Panc1 (cell line): ENCODE data around the gene GGTA1.

ENCODE experiments used
- POLR2AphosphoS5 ChIP-seq: IDR thresholded peaks from 2 replicates; pipeline ENCODE4 v1.6.1; 2012; ENCODE audit warnings: mild to moderate bottlenecking, low read depth, low read length, moderate library complexity
- SIN3A ChIP-seq: IDR thresholded peaks from 2 replicates; pipeline ENCODE4 v1.6.1; 2012; ENCODE audit warnings: low read depth, mild to moderate bottlenecking, low read length, moderate library complexity, borderline replicate concordance; ENCODE audit not compliant: insufficient read depth
- TCF7L2 ChIP-seq: IDR thresholded peaks from 2 replicates; pipeline ENCODE4 v1.6.1; 2011; ENCODE audit warnings: mild to moderate bottlenecking, low read depth, low read length, inconsistent platforms
- TF ChIP-seq, protein P1 (sequence below): fragments of 450-650 bp; IDR thresholded peaks from 2 replicates; pipeline ENCODE4 v1.5.1; 2017; ENCODE audit warnings: mild to moderate bottlenecking
- TF ChIP-seq, protein P2 (sequence below), 2 experiments: IDR thresholded peaks; 2 replicates each; pipeline ENCODE4 v1.6.1; 2011 to 2012; ENCODE audit warnings: low read depth in 2 of 2, control low read depth in 1 of 2, low read length in 1 of 2, mild to moderate bottlenecking in 1 of 2, moderate library complexity in 1 of 2; ENCODE audit not compliant: insufficient read depth in 1 of 2

DNA sequence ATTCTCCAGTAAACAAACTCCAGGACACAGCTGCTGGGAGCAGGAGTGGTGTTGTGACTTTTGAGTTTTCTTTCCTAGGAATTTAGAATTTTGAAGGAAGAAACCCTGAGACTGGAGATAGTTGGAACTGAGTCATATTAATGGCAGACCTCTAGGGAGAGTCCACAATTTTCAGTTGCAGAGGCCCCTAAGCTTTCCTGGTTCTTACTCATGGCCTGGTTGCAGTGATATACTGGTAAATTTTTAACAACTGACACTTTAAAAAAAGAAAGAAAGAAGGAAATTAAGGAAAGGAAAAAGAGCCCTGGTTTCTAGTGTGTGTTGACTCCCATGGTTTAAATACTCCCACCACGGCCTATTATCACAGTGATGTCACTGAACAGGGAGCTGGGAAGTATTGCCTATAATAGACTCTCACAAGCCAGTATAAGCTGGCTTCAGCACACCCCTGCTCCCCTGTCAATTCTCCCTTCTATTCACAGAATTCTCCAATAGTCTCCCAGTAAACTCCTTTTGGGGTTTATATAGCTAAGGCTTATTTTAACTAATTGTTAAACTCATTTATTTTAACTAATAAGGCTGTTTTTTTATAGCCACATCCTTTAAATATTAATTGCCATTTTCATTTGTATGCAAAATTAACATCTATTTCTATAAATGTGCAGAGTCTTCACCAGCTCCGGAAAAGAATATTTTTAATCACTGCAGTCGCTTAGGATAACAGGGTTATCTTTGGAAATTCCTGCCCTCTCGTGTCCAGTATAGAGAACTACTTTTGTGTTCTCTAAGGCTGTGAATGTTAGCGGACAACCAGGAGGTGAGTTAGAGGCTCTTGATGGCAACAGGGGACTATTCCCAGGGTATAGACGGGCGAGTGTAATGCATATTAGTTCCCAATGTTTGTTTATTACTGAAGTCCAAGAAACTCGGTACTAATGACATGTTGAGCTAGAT lies 59.7 kb downstream of the GGTA1 start:
- TF ChIP-seq, protein P1, sequence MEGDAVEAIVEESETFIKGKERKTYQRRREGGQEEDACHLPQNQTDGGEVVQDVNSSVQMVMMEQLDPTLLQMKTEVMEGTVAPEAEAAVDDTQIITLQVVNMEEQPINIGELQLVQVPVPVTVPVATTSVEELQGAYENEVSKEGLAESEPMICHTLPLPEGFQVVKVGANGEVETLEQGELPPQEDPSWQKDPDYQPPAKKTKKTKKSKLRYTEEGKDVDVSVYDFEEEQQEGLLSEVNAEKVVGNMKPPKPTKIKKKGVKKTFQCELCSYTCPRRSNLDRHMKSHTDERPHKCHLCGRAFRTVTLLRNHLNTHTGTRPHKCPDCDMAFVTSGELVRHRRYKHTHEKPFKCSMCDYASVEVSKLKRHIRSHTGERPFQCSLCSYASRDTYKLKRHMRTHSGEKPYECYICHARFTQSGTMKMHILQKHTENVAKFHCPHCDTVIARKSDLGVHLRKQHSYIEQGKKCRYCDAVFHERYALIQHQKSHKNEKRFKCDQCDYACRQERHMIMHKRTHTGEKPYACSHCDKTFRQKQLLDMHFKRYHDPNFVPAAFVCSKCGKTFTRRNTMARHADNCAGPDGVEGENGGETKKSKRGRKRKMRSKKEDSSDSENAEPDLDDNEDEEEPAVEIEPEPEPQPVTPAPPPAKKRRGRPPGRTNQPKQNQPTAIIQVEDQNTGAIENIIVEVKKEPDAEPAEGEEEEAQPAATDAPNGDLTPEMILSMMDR: peak; percentile 53; the same call in 1 of the 2 replicates
- TF ChIP-seq, protein P2, sequence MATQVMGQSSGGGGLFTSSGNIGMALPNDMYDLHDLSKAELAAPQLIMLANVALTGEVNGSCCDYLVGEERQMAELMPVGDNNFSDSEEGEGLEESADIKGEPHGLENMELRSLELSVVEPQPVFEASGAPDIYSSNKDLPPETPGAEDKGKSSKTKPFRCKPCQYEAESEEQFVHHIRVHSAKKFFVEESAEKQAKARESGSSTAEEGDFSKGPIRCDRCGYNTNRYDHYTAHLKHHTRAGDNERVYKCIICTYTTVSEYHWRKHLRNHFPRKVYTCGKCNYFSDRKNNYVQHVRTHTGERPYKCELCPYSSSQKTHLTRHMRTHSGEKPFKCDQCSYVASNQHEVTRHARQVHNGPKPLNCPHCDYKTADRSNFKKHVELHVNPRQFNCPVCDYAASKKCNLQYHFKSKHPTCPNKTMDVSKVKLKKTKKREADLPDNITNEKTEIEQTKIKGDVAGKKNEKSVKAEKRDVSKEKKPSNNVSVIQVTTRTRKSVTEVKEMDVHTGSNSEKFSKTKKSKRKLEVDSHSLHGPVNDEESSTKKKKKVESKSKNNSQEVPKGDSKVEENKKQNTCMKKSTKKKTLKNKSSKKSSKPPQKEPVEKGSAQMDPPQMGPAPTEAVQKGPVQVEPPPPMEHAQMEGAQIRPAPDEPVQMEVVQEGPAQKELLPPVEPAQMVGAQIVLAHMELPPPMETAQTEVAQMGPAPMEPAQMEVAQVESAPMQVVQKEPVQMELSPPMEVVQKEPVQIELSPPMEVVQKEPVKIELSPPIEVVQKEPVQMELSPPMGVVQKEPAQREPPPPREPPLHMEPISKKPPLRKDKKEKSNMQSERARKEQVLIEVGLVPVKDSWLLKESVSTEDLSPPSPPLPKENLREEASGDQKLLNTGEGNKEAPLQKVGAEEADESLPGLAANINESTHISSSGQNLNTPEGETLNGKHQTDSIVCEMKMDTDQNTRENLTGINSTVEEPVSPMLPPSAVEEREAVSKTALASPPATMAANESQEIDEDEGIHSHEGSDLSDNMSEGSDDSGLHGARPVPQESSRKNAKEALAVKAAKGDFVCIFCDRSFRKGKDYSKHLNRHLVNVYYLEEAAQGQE (IDR thresholded peaks at IDR 0.05; ENCODE audit: insufficient read depth in 1 of 2, low read depth in 2 of 2, low read length in 1 of 2): no peak
- TF ChIP-seq SIN3A: no peak
- no peak for TF ChIP-seq POLR2AphosphoS5
- no peak for TF ChIP-seq TCF7L2
